ENCODE results near the gene CHGA. TPM values are rescaled to one million over a fixed set of nuclear protein-coding genes. Genes with fewer than 3 reads are reported as not detected.

The CHGA gene
- total and polyA plus RNA-seq, 7 donors: 0.99 to 55.4 (median 5.0) TPM

DNA sequence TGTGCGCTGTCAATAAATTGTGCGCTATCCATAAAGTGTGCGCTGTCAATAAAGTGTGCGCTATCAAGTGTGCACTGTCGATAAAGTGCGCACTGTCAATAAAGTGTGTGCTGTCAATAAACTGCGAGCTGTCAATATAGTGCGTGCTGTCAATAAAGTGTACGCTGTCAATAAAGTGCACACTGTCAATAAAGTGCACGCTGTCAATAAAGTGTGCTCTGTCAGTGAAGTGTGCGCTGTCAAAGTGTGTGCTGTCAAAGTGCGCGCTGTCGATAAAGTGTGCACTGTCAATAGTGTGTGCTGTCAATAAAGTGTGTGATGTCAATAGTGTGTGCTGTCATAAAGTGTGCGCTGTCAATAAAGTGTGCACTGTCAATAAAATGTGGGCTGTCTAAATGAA, 2.9 kb upstream of the CHGA start:
- Histone ChIP-seq H3K27ac (no peak overlapping the region), H3K4me3 (no peak overlapping the region), H3K4me1 (peaks cover 0 to 10% (median 8%) of the 10 kb centered on the region in 4 donors), H3K9me3 (no peaks in the 10 kb centered on the region), H3K27me3 (peaks cover 7 to 22% (median 15%) of the 10 kb centered on the region in 3 donors), H3K36me3 (no peaks in the 10 kb centered on the region)
- no peak for DNase-seq
- TF ChIP-seq POLR2A (IDR thresholded peaks at IDR 0.05): no peak
- no peak for TF ChIP-seq CTCF (IDR thresholded peaks at IDR 0.05)
- TF ChIP-seq POLR2AphosphoS5 (IDR thresholded peaks at IDR 0.05): no peak
- no peak for TF ChIP-seq EP300 (IDR thresholded peaks at IDR 0.05)
- intact Hi-C loops (cut with DNase I): no loop called here
- WGBS, 2 donors: 95% methylated on average over 15 of the region's 15 CpGs

DNA sequence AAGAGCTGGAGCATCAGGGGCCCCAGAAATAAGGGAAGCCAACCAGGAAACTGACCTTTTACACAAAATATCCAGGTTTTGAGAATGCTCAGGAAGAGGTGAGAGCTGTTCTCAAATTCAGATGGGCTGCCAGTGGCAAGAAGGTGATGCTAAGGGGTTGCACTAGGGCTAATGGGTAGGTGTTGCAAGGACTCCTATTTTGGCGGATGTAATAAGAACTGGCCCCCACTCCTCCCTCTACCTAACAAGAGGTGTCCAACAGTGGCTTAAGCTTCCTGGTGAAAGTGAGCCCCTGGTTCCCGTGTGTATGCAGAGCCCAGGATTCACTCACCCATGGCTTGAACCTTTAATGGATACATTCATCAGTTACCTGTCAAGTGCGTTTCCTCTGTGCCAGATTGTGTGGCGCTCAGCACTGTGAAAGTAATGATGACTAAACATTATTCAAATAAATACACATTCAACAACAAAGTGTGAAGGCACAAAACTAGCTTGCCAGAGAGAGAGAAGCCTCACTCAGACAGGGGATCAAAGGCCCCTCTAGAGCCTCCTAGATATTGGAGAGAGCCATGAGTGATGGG, 705 bp upstream of the CHGA start:
- Histone ChIP-seq H3K9me3 (no peaks in the 10 kb centered on the region), H3K4me1 (peaks cover 0 to 10% (median 8%) of the 10 kb centered on the region in 4 donors), H3K27me3 (peaks cover 7 to 22% (median 15%) of the 10 kb centered on the region in 3 donors), H3K36me3 (no peaks in the 10 kb centered on the region), H3K27ac (no peak overlapping the region), H3K4me3 (no peak overlapping the region)
- no peak for DNase-seq
- TF ChIP-seq POLR2A (IDR thresholded peaks at IDR 0.05) (no peak), POLR2AphosphoS5 (IDR thresholded peaks at IDR 0.05) (no peak), EP300 (IDR thresholded peaks at IDR 0.05) (no peak), CTCF (IDR thresholded peaks at IDR 0.05) (no peak)
- intact Hi-C loops (cut with DNase I): no loop called here
- WGBS, 2 donors: 53 to 61% methylated on average over 4 of the region's 4 CpGs

DNA sequence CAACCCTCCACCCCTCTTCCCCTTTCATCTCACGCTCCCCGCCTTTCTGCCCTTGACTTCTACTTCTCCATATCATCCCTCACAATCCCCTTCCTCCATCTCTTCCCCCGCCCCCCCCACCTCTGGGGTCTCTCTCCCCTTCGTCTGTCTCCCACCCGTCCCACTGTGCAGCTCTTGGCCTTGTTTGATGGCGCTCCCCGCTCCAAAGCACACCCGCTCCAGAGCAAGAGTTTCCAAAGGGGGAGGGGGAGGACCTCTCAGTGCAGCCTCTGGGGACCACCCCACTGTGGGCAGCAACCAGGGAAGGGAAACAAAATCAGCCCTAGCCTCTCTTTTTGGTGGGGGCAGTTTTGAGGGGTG, 774 bp downstream of the CHGA start:
- H3K4me1 ChIP-seq: peaks cover 0 to 10% (median 8%) of the 10 kb centered on the region in 4 donors
- TF ChIP-seq POLR2A (IDR thresholded peaks at IDR 0.05) (no peak), CTCF (IDR thresholded peaks at IDR 0.05) (no peak), POLR2AphosphoS5 (IDR thresholded peaks at IDR 0.05) (no peak), EP300 (IDR thresholded peaks at IDR 0.05) (no peak)
- intact Hi-C loops (cut with DNase I): no loop called here
- 35 to 42% methylated on average over 8 of the region's 8 CpGs for whole genome bisulfite sequencing, 2 donors
- no peak for DNase-seq
- no peaks in the 10 kb centered on the region for H3K36me3 ChIP-seq
- peaks cover 7 to 22% (median 15%) of the 10 kb centered on the region in 3 donors for H3K27me3 ChIP-seq
- no peaks in the 10 kb centered on the region for H3K9me3 ChIP-seq
- no peak overlapping the region for H3K4me3 ChIP-seq
- H3K27ac ChIP-seq: no peak overlapping the region

DNA sequence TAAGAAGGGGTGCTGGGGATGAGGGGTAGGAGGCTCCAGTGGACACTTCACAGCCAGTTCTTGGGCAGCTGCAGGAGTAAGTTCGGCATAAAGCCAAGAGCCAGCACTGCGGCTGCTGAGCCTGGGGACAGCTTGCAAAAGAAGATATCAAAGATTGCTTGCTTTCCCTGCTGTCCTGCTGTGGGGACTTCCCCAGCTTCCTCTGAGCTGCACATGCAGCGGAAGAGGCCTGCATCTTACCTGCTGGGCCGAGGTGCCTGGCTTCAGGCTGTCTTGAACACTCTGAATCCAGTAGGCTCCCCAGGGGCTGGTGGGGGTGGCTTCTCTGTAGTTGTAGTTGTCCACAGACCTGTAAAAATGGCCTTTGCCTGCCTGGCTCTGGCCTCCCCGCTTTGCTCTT, 1.3 kb downstream of the CHGA start:
- no peak overlapping the region for H3K4me3 ChIP-seq
- peaks cover 7 to 20% (median 15%) of the 10 kb centered on the region in 3 donors for H3K27me3 ChIP-seq
- no peak for TF ChIP-seq CTCF (IDR thresholded peaks at IDR 0.05)
- no peak for TF ChIP-seq POLR2AphosphoS5 (IDR thresholded peaks at IDR 0.05)
- TF ChIP-seq POLR2A (IDR thresholded peaks at IDR 0.05): no peak
- TF ChIP-seq EP300 (IDR thresholded peaks at IDR 0.05): no peak
- H3K36me3 ChIP-seq: no peaks in the 10 kb centered on the region
- WGBS, 2 donors: 49 to 58% methylated on average over 5 of the region's 5 CpGs
- peaks cover 0 to 10% (median 8%) of the 10 kb centered on the region in 4 donors for H3K4me1 ChIP-seq
- intact Hi-C loops (cut with DNase I): no loop called here
- H3K9me3 ChIP-seq: no peaks in the 10 kb centered on the region
- no peak overlapping the region for H3K27ac ChIP-seq
- DNase-seq: no peak

DNA sequence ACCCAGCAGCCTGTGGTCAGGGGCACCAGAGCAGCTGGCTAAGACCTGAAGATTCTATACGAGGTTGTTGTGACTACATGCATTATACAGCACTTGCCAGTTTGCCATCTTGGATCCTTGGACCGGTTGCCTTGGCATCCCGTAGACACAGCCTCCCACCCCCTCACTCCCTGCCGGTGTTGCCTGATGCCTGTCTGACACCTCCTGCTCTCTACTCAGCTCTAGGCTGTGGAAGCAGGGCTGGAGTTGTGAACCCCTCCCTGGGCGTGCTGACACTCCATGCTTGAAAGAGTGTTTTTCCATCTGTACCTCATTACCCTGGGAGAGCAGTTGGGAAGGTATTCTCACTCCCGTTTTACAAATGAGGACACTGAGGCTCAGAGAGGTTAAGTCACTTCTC, 2.5 kb downstream of the CHGA start:
- WGBS, 2 donors: 64 to 75% methylated on average over 6 of the region's 6 CpGs
- peaks cover 0 to 10% (median 8%) of the 10 kb centered on the region in 4 donors for H3K4me1 ChIP-seq
- intact Hi-C loops (cut with DNase I): no loop called here
- DNase-seq: no peak
- H3K36me3 ChIP-seq: no peaks in the 10 kb centered on the region
- H3K27me3 ChIP-seq: peaks cover 7 to 17% (median 15%) of the 10 kb centered on the region in 3 donors
- TF ChIP-seq CTCF (IDR thresholded peaks at IDR 0.05): no peak
- no peaks in the 10 kb centered on the region for H3K9me3 ChIP-seq
- H3K4me3 ChIP-seq: no peak overlapping the region
- no peak overlapping the region for H3K27ac ChIP-seq
